GM12878 (cell line): ENCODE measurements around the gene BBOX1.

Experiments used
- CTCF ChIP-seq, 3 experiments: IDR thresholded peaks in 2 of 3; conservative IDR thresholded peaks in 1 of 3; 2 replicates each; pipeline ENCODE4 v1.5.1; 2011; ENCODE audit warnings: low read depth in 3 of 3, low read length in 3 of 3, mild to moderate bottlenecking in 3 of 3, control low read depth in 2 of 3, moderate library complexity in 2 of 3, inconsistent platforms in 1 of 3, mixed read lengths in 1 of 3; ENCODE audit not compliant: control insufficient read depth in 2 of 3, insufficient read depth in 1 of 3; ENCODE audit errors: extremely low read depth in 1 of 3
- EP300 ChIP-seq, 2 experiments: fragments of 150-350 bp in 1 of 2; IDR thresholded peaks; 2 replicates each; pipeline ENCODE4 v1.6.1; 2011 to 2012; ENCODE audit warnings: low read depth in 2 of 2, low read length in 2 of 2, borderline replicate concordance in 1 of 2, improper control_type of control experiment in 1 of 2, inconsistent platforms in 1 of 2; ENCODE audit not compliant: control insufficient read depth in 1 of 2
- EZH2 ChIP-seq: IDR thresholded peaks from 2 replicates; pipeline ENCODE4 v1.6.1; 2012; ENCODE audit warnings: low read depth, mild to moderate bottlenecking, control low read depth, inconsistent platforms, low read length, borderline replicate concordance; ENCODE audit not compliant: control insufficient read depth
- HDAC6 ChIP-seq: fragments of 200-600 bp; sonication (generic); IDR thresholded peaks from one replicate; pipeline ENCODE4 v1.8.0; 2017; ENCODE audit warnings: antibody characterized with exemption; ENCODE audit not compliant: unreplicated experiment
- RBBP5 ChIP-seq: fragments of 200-600 bp; sonication (generic); conservative IDR thresholded peaks from 2 replicates; pipeline ENCODE4 v1.6.1; 2016
- SIN3A ChIP-seq: IDR thresholded peaks from 2 replicates; pipeline ENCODE4 v1.6.1; 2012; ENCODE audit warnings: low read depth, low read length, improper control_type of control experiment
- SP1 ChIP-seq: IDR thresholded peaks from one replicate; pipeline ENCODE4 v1.6.1; 2011; ENCODE audit warnings: low read depth, low read length
- TAF1 ChIP-seq: IDR thresholded peaks from 2 replicates; pipeline ENCODE4 v1.6.1; 2011; ENCODE audit warnings: mild to moderate bottlenecking, low read depth, low read length, borderline replicate concordance
- YBX1 ChIP-seq: fragments of 450-650 bp; IDR thresholded peaks from 2 replicates; pipeline ENCODE4 v1.6.1; 2016; ENCODE audit warnings: antibody characterized with exemption
- ZBED1 ChIP-seq: IDR thresholded peaks from 2 replicates; pipeline ENCODE4 v1.6.1; 2016; ENCODE audit warnings: borderline replicate concordance
- ZNF24 ChIP-seq: fragments of 450-650 bp; IDR thresholded peaks from 2 replicates; pipeline ENCODE4 v1.6.1; 2017; ENCODE audit warnings: antibody characterized with exemption, mild to moderate bottlenecking

DNA sequence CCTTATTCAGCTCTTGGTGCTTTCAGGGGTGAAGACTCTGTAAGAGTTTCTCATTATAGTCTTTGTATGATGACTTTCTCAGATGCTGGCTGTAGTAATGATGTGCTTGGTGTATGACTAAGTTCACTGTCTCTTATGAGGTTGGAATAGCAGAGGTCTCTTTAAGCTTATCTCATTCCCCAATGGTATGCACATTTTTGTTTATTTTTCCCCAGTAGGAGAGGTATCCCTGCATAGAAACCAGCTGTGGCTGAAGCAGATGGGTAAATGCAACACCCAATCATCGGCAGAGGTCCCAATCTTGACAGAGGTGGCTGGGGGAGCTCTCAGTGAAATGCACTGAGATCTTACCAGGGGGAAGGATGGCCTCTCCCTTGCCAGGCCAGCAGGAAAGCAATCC lies 34.6 kb downstream of the BBOX1 start:
- TF ChIP-seq CTCF (IDR thresholded peaks at IDR 0.05 in 2 of 3, conservative IDR thresholded peaks at IDR 0.05 in 1 of 3; ENCODE audit: control insufficient read depth in 2 of 3, extremely low read depth in 1 of 3, insufficient read depth in 1 of 3, low read depth in 3 of 3, low read length in 3 of 3) = no peak
- TF ChIP-seq YBX1 = no peak
- no peak for TF ChIP-seq SP1
- no peak for TF ChIP-seq TAF1
- TF ChIP-seq ZBED1 = no peak
- no peak for TF ChIP-seq SIN3A
- TF ChIP-seq RBBP5 = no peak
- TF ChIP-seq EZH2 = no peak
- TF ChIP-seq EP300 (IDR thresholded peaks at IDR 0.05; ENCODE audit: borderline replicate concordance in 1 of 2, control insufficient read depth in 1 of 2, low read depth in 2 of 2, low read length in 2 of 2) = no peak
- no peak for TF ChIP-seq HDAC6
- no peak for TF ChIP-seq ZNF24
